HEK293T (cell line): ENCODE results near the gene RGS7.

Experiments
- CTCF ChIA-PET: fragments of 350-600 bp; formaldehyde crosslinking; extraction: SDS; loops from one replicate; lab custom pipeline; 2021; ENCODE audit warnings: antibody characterized with exemption, inconsistent platforms; lab: Yijun Ruan, JAX
- POLR2A ChIA-PET: fragments of 350-600 bp; formaldehyde crosslinking; extraction: SDS; loops from one replicate; lab custom pipeline; 2020; ENCODE audit warnings: antibody characterized with exemption, inconsistent platforms; lab: Yijun Ruan, JAX
- DNase-seq: peaks from one replicate; pipeline ENCODE4 v3.0.0; 2012; ENCODE audit warnings: mixed read lengths; ENCODE audit errors: extremely low spot score
- ARNT ChIP-seq: fragments of 450-650 bp; IDR thresholded peaks from 2 replicates; pipeline ENCODE4 v1.6.1; 2017; ENCODE audit warnings: mild to moderate bottlenecking
- BHLHE40 ChIP-seq: fragments of 450-650 bp; IDR thresholded peaks from 2 replicates; pipeline ENCODE4 v1.6.1; 2016; ENCODE audit warnings: mild to moderate bottlenecking, moderate library complexity, borderline replicate concordance
- CTBP1 ChIP-seq: fragments of 450-650 bp; IDR thresholded peaks from 2 replicates; pipeline ENCODE4 v1.6.1; 2016; ENCODE audit warnings: borderline replicate concordance
- ELF4 ChIP-seq: fragments of 450-650 bp; IDR thresholded peaks from 2 replicates; pipeline ENCODE4 v1.6.1; 2017; ENCODE audit warnings: antibody characterized with exemption
- FOXA1 ChIP-seq: fragments of 450-650 bp; IDR thresholded peaks from 2 replicates; pipeline ENCODE4 v1.6.1; 2016; ENCODE audit warnings: mild to moderate bottlenecking
- FOXK2 ChIP-seq: fragments of 450-650 bp; IDR thresholded peaks from 2 replicates; pipeline ENCODE4 v1.6.1; 2016; ENCODE audit warnings: mild to moderate bottlenecking
- FOXM1 ChIP-seq: fragments of 450-650 bp; IDR thresholded peaks from 2 replicates; pipeline ENCODE4 v1.6.1; 2017; ENCODE audit warnings: mild to moderate bottlenecking, borderline replicate concordance
- HDGF ChIP-seq: fragments of 450-650 bp; IDR thresholded peaks from 2 replicates; pipeline ENCODE4 v1.6.1; 2017; ENCODE audit warnings: antibody characterized with exemption, borderline replicate concordance
- L3MBTL2 ChIP-seq: fragments of 450-650 bp; conservative IDR thresholded peaks from 2 replicates; pipeline ENCODE4 v1.6.1; 2016; ENCODE audit warnings: mild to moderate bottlenecking
- LEF1 ChIP-seq: fragments of 450-650 bp; IDR thresholded peaks from 2 replicates; pipeline ENCODE4 v1.6.1; 2017; ENCODE audit warnings: mild to moderate bottlenecking, borderline replicate concordance
- NFRKB ChIP-seq: fragments of 450-650 bp; IDR thresholded peaks from 2 replicates; pipeline ENCODE4 v1.6.1; 2016; ENCODE audit warnings: mild to moderate bottlenecking, moderate library complexity
- SP1 ChIP-seq: fragments of 450-650 bp; IDR thresholded peaks from 2 replicates; pipeline ENCODE4 v1.6.1; 2017
- SUZ12 ChIP-seq: fragments of 450-650 bp; IDR thresholded peaks from 2 replicates; pipeline ENCODE4 v1.6.1; 2016; ENCODE audit warnings: mild to moderate bottlenecking
- TARDBP ChIP-seq: fragments of 450-650 bp; IDR thresholded peaks from 2 replicates; pipeline ENCODE4 v1.6.1; 2016
- ZNF384 ChIP-seq: fragments of 450-650 bp; IDR thresholded peaks from 2 replicates; pipeline ENCODE4 v1.6.1; 2016
- TF ChIP-seq, protein P1 (sequence below): fragments of 450-650 bp; IDR thresholded peaks from 2 replicates; pipeline ENCODE4 v1.6.1; 2016

RGS7 gene

GRCh38 chr1:241357366-241358340 lies 648 bp upstream of the RGS7 start:
- ChIA-PET CTCF (no interaction called here), POLR2A (no interaction called here)
- TF ChIP-seq L3MBTL2 (peak; percentile 49; the same call in 1 of the 2 replicates), SUZ12 (no peak), BHLHE40 (no peak), FOXK2 (no peak), TARDBP (no peak)
- DNase-seq, result no peak

DNA sequence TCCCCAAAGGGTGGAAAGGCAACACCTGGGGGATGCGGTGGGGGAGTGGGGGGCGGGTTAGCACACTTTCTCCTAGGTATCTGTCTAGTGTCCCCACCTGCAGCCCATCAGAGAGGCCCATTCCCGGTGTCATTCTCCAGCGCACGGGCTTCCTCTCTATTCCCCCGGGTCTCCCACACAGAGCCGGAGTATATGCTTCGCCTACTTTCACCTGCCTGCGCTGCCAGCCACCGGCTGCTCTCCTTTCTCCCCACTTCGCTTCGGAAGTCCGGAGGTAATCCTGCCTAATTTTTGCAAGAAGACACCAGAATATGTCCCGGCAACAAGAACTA lies 852 bp downstream of the RGS7 start:
- no peak for TF ChIP-seq FOXK2
- TF ChIP-seq ARNT, result no peak
- no peak for TF ChIP-seq NFRKB
- no peak for TF ChIP-seq CTBP1
- TF ChIP-seq LEF1, result no peak
- TF ChIP-seq TARDBP, result no peak
- TF ChIP-seq ELF4, result no peak
- no peak for TF ChIP-seq ZNF384
- no peak for TF ChIP-seq HDGF
- TF ChIP-seq, protein P1, sequence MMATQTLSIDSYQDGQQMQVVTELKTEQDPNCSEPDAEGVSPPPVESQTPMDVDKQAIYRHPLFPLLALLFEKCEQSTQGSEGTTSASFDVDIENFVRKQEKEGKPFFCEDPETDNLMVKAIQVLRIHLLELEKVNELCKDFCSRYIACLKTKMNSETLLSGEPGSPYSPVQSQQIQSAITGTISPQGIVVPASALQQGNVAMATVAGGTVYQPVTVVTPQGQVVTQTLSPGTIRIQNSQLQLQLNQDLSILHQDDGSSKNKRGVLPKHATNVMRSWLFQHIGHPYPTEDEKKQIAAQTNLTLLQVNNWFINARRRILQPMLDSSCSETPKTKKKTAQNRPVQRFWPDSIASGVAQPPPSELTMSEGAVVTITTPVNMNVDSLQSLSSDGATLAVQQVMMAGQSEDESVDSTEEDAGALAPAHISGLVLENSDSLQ, result no peak
- no peak for TF ChIP-seq SUZ12
- no peak for TF ChIP-seq SP1
- TF ChIP-seq FOXA1, result no peak
- no peak for TF ChIP-seq BHLHE40
- no peak for DNase-seq
- POLR2A ChIA-PET, result no interaction called here
- CTCF ChIA-PET, result interaction anchor here (0.8 kb wide), 1 partner anchor 321 kb away, joined by 3 read pairs; no protein-coding TSS in a partner anchor

DNA sequence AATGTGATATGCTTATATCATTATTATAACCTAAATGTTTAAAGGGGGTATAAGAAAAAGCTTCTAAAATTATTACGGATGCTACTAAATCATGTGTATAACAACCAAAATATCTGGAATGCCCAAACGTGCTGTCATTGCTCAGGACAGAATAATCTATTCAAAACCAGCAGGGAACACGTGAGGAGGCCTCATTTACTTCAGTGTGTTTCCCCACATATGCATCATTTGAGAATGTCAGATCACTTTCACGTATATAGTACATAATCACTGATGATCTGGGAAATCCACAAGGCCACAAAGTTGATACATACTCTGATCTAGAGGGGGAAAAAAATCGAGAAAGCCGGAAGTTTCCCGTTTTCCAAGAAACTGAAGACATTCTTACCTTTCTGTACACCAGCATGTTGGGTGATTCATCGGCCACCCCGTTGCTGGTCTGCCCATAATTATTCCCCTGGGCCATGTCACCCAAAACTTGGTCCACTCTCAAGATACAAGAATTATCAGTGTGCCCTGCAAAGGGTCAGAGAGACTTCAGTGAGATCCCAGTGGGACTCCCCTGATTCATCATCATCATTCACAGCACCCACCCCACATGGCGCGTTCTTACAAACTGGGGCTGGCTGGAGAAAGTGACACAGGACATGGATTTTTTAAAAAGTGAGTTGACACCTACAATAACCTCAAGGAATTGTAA lies 1.5 kb downstream of the RGS7 start:
- ChIA-PET POLR2A (no interaction called here), CTCF (interaction anchor here (0.8 kb wide), 1 partner anchor 320 kb away, joined by 3 read pairs; no protein-coding TSS in a partner anchor)
- TF ChIP-seq, protein P1, result no peak
- TF ChIP-seq SP1, result no peak
- DNase-seq, result no peak

GRCh38 chr1:241352401-241352800 lies 4.6 kb downstream of the RGS7 start:
- DNase-seq, result no peak
- CTCF ChIA-PET, result no interaction called here
- POLR2A ChIA-PET, result no interaction called here
- TF ChIP-seq LEF1 (no peak), SP1 (no peak), ARNT (no peak), NFRKB (no peak), FOXK2 (no peak)

GRCh38 chr1:241351841-241352240 lies 5.2 kb downstream of the RGS7 start:
- CTCF ChIA-PET, result no interaction called here
- no peak for TF ChIP-seq FOXA1
- TF ChIP-seq LEF1, result no peak
- TF ChIP-seq SP1, result no peak
- TF ChIP-seq BHLHE40, result no peak
- TF ChIP-seq, protein P1, result no peak
- TF ChIP-seq CTBP1, result no peak
- no peak for TF ChIP-seq TARDBP
- no peak for TF ChIP-seq ARNT
- no peak for TF ChIP-seq ELF4
- TF ChIP-seq FOXM1, result no peak
- TF ChIP-seq L3MBTL2, result no peak
- no peak for TF ChIP-seq ZNF384
- no peak for TF ChIP-seq FOXK2
- no peak for TF ChIP-seq SUZ12
- TF ChIP-seq NFRKB, result no peak
- POLR2A ChIA-PET, result no interaction called here

GRCh38 chr1:241343956-241344355 lies 13.0 kb downstream of the RGS7 start:
- CTCF ChIA-PET, result no interaction called here
- DNase-seq, result no peak
- TF ChIP-seq ARNT, result no peak
- no peak for TF ChIP-seq FOXA1
- no peak for TF ChIP-seq L3MBTL2
- TF ChIP-seq SP1, result no peak
- no peak for TF ChIP-seq FOXM1
- no peak for TF ChIP-seq ELF4
- TF ChIP-seq SUZ12, result no peak
- TF ChIP-seq LEF1, result no peak
- TF ChIP-seq, protein P1, result no peak
- TF ChIP-seq HDGF, result no peak
- TF ChIP-seq FOXK2, result no peak
- no peak for TF ChIP-seq BHLHE40
- no peak for TF ChIP-seq TARDBP
- TF ChIP-seq ZNF384, result no peak
- no peak for TF ChIP-seq CTBP1
- no peak for TF ChIP-seq NFRKB
- POLR2A ChIA-PET, result no interaction called here

More at GRCh38 chr1:241351841-241352240, 5.2 kb downstream of the RGS7 start:
- no peak for DNase-seq
